Measurements from ENCODE around the gene PARM1. TPM values are rescaled to one million over a fixed set of nuclear protein-coding genes. Genes with fewer than 3 reads are reported as not detected.

PARM1 gene
- total and polyA plus RNA-seq, 2 experiments from 2014 or later = 0.14 TPM; not detected in 1

DNA sequence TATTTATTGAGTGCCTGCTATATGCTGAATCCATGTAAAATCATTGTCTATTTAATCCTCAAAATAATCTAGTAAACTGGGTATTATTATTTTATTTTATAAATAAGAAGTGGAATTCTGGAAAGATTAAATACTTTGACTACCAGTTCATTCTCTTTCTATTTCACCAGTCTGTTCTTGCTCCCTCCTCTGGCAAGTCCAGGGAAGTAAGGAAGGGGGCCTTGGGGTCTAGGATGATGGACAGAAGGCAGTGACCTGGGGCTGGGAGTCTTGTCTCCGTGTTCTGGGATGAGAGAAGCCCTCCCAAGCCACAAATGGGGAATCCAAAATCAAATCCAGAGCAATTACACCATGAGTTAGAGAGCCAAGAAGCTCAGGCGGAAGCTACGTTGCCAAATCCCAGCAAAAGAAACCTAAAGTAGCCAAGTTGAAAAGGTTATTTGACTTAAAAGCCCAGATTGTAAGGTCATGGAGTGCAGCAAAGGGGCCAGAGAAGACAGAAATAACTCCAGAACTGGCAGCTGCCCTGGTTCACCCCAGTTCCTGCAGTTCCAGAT is 28.3 kb upstream of the PARM1 start:
- Histone ChIP-seq H3K36me3 (ENCODE audit: low read depth) (no peaks in the 10 kb centered on the region), H3K9me2 (ENCODE audit: insufficient read depth) (no peaks in the 10 kb centered on the region), H3K79me2 (ENCODE audit: insufficient read depth) (no peaks in the 10 kb centered on the region), H3K27me3 (replicated peaks; ENCODE audit: insufficient read depth) (peaks cover 19% of the 10 kb centered on the region), H3K4me2 (ENCODE audit: unreplicated experiment) (no peak overlapping the region), H3K9ac (no peak overlapping the region), H3K4me1 (ENCODE audit: insufficient read depth) (no peaks in the 10 kb centered on the region), H3K4me3 (no peak overlapping the region), H3F3A (ENCODE audit: insufficient read depth) (no peaks in the 10 kb centered on the region), H2AFZ (no peak overlapping the region), H3K27ac (no peak overlapping the region), H4K20me1 (ENCODE audit: insufficient read depth) (no peaks in the 10 kb centered on the region), H3K9me3 (ENCODE audit: low read depth) (no peaks in the 10 kb centered on the region)
- no peak for TF ChIP-seq EZH2phosphoT487 (IDR thresholded peaks at IDR 0.05; ENCODE audit: insufficient read depth, low read depth)
- TF ChIP-seq EZH2 (IDR thresholded peaks at IDR 0.05; ENCODE audit: insufficient read depth, poor library complexity, severe bottlenecking) = no peak
- in situ Hi-C loops (cut with MboI) = no loop called here
- DNase-seq = no peak
- WGBS, 2 experiments (ENCODE audit: low coverage in 1 of 2, low lambda C conversion rate in 2 of 2, missing lambda C conversion rate in 2 of 2) = 1 to 3% methylated on average over 3 of the region's 3 CpGs

DNA sequence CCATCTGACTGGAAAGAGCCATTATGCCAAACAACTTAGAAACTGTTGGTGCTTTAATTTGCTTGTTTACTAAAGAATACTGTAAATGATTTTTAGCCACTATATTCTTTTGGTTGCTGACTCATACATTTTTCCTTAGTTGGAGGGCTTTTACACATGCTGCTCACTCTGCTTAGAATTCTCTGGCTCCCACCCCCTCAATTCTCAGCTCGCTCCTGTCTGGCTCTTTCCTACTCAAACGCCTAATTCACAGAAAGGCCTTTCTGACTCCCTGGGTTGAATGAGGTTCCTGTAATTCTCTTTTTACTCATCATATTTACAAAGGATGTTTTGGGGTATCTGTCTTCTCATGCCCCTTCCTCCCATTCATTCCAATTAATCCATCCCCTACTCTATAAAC is 26.1 kb upstream of the PARM1 start:
- Histone ChIP-seq H3K9ac (no peak overlapping the region), H3F3A (ENCODE audit: insufficient read depth) (no peaks in the 10 kb centered on the region), H3K9me2 (ENCODE audit: insufficient read depth) (no peaks in the 10 kb centered on the region), H4K20me1 (ENCODE audit: insufficient read depth) (no peaks in the 10 kb centered on the region), H3K27ac (no peak overlapping the region), H3K4me2 (ENCODE audit: unreplicated experiment) (no peak overlapping the region), H3K9me3 (ENCODE audit: low read depth) (no peaks in the 10 kb centered on the region), H3K36me3 (ENCODE audit: low read depth) (no peaks in the 10 kb centered on the region), H3K4me1 (ENCODE audit: insufficient read depth) (no peaks in the 10 kb centered on the region), H2AFZ (no peak overlapping the region), H3K27me3 (replicated peaks; ENCODE audit: insufficient read depth) (peaks cover 13% of the 10 kb centered on the region), H3K79me2 (ENCODE audit: insufficient read depth) (no peaks in the 10 kb centered on the region), H3K4me3 (no peak overlapping the region)
- in situ Hi-C loops (cut with MboI) = no loop called here
- DNase-seq = no peak
- 0 to 2% methylated on average over 2 of the region's 2 CpGs for WGBS, 2 experiments (ENCODE audit: low coverage in 1 of 2, low lambda C conversion rate in 2 of 2, missing lambda C conversion rate in 2 of 2)
- no peak for TF ChIP-seq EZH2phosphoT487 (IDR thresholded peaks at IDR 0.05; ENCODE audit: insufficient read depth, low read depth)
- TF ChIP-seq EZH2 (IDR thresholded peaks at IDR 0.05; ENCODE audit: insufficient read depth, poor library complexity, severe bottlenecking) = no peak

DNA sequence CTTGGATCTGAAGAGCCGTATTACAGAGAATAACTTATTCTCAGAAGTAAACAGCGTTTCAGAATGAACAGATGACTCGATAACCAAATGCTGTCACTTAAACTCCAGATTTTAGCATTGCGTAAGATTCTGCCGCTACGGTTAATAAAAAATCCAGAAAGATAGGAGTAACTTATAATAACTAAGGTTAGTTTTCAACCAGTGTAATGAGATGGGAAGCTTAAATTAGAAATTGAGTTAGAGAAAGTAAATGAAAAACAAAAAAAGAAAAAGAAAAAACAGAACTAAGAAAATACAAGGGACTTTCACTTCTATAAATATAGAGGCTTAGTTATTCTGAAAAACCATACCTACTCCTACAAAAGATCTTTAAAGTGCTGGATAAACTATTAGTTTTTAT is 13.1 kb upstream of the PARM1 start:
- Histone ChIP-seq H3K27ac (no peak overlapping the region), H3F3A (ENCODE audit: insufficient read depth) (no peaks in the 10 kb centered on the region), H3K27me3 (replicated peaks; ENCODE audit: insufficient read depth) (peaks cover 4% of the 10 kb centered on the region; the same call in 1 of the 2 replicates), H2AFZ (no peak overlapping the region), H3K4me2 (ENCODE audit: unreplicated experiment) (no peak overlapping the region), H3K4me3 (no peak overlapping the region), H4K20me1 (ENCODE audit: insufficient read depth) (no peaks in the 10 kb centered on the region), H3K79me2 (ENCODE audit: insufficient read depth) (no peaks in the 10 kb centered on the region), H3K36me3 (ENCODE audit: low read depth) (no peaks in the 10 kb centered on the region), H3K9me3 (ENCODE audit: low read depth) (no peaks in the 10 kb centered on the region), H3K9me2 (ENCODE audit: insufficient read depth) (no peaks in the 10 kb centered on the region), H3K9ac (no peak overlapping the region), H3K4me1 (ENCODE audit: insufficient read depth) (no peaks in the 10 kb centered on the region)
- TF ChIP-seq EZH2phosphoT487 (IDR thresholded peaks at IDR 0.05; ENCODE audit: insufficient read depth, low read depth) (no peak), EZH2 (IDR thresholded peaks at IDR 0.05; ENCODE audit: insufficient read depth, poor library complexity, severe bottlenecking) (no peak)
- in situ Hi-C loops (cut with MboI) = no loop called here
- 50 to 52% methylated on average over 6 of the region's 6 CpGs for WGBS, 2 experiments (ENCODE audit: low coverage in 1 of 2, low lambda C conversion rate in 2 of 2, missing lambda C conversion rate in 2 of 2)
- DNase-seq = no peak

DNA sequence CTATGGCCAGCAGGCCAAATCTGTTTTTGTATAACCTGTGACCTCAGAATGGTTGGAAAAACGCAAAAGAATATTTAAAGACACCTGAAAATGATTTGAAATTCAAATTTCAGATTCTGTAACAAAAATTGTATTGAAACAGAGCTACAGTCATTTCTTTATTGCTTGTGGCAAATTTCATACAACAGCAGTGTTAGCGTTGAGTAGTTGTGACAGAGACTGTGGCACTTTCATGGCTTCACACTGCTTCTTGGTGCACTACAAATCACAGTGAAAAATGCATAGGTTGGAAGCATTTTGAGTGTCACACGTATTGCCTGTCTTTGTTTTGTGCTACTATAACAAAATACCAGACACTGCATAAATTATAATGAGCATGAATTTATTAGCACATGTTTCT is 12.2 kb upstream of the PARM1 start:
- Histone ChIP-seq H2AFZ (no peak overlapping the region), H3K4me3 (no peak overlapping the region), H3K4me2 (ENCODE audit: unreplicated experiment) (no peak overlapping the region), H3K9me3 (ENCODE audit: low read depth) (no peaks in the 10 kb centered on the region), H3K27ac (no peak overlapping the region), H3K36me3 (ENCODE audit: low read depth) (no peaks in the 10 kb centered on the region), H3F3A (ENCODE audit: insufficient read depth) (no peaks in the 10 kb centered on the region), H4K20me1 (ENCODE audit: insufficient read depth) (no peaks in the 10 kb centered on the region), H3K27me3 (replicated peaks; ENCODE audit: insufficient read depth) (peaks cover 4% of the 10 kb centered on the region; the same call in 1 of the 2 replicates), H3K79me2 (ENCODE audit: insufficient read depth) (no peaks in the 10 kb centered on the region), H3K4me1 (ENCODE audit: insufficient read depth) (no peaks in the 10 kb centered on the region), H3K9me2 (ENCODE audit: insufficient read depth) (no peaks in the 10 kb centered on the region), H3K9ac (no peak overlapping the region)
- in situ Hi-C loops (cut with MboI) = no loop called here
- WGBS, 2 experiments (ENCODE audit: low coverage in 1 of 2, low lambda C conversion rate in 2 of 2, missing lambda C conversion rate in 2 of 2) = 13 to 16% methylated on average over 3 of the region's 3 CpGs
- no peak for DNase-seq
- TF ChIP-seq EZH2phosphoT487 (IDR thresholded peaks at IDR 0.05; ENCODE audit: insufficient read depth, low read depth) (no peak), EZH2 (IDR thresholded peaks at IDR 0.05; ENCODE audit: insufficient read depth, poor library complexity, severe bottlenecking) (no peak)

DNA sequence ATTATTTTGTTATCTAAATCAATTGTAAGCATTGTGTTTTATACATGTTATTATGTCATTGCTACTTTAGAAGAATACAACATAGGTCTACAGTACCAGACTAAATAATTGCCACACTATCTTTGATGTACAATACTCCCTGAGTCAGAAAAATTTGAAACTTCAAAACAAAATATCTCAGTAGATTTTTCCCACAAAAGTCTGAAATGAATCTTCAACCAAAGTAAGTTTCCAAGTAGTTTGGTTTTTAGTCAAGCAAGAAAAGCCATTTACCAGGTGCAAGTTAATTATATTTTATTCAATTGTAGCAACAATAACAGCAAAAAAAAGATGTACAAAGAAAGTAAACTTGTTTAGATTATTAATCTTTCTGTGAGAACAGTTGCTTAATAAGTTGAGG is 11.4 kb upstream of the PARM1 start:
- no peaks in the 10 kb centered on the region for H3K9me2 ChIP-seq (ENCODE audit: insufficient read depth)
- H3K9me3 ChIP-seq (ENCODE audit: low read depth) = no peaks in the 10 kb centered on the region
- H2AFZ ChIP-seq = no peak overlapping the region
- in situ Hi-C loops (cut with MboI) = no loop called here
- no peaks in the 10 kb centered on the region for H3F3A ChIP-seq (ENCODE audit: insufficient read depth)
- no peak overlapping the region for H3K4me2 ChIP-seq (ENCODE audit: unreplicated experiment)
- no peaks in the 10 kb centered on the region for H3K79me2 ChIP-seq (ENCODE audit: insufficient read depth)
- H3K4me3 ChIP-seq = no peak overlapping the region
- no peak overlapping the region for H3K9ac ChIP-seq
- H3K27ac ChIP-seq = no peak overlapping the region
- H4K20me1 ChIP-seq (ENCODE audit: insufficient read depth) = no peaks in the 10 kb centered on the region
- TF ChIP-seq EZH2 (IDR thresholded peaks at IDR 0.05; ENCODE audit: insufficient read depth, poor library complexity, severe bottlenecking) = no peak
- TF ChIP-seq EZH2phosphoT487 (IDR thresholded peaks at IDR 0.05; ENCODE audit: insufficient read depth, low read depth) = no peak
- peaks cover 4% of the 10 kb centered on the region; the same call in 1 of the 2 replicates for H3K27me3 ChIP-seq (replicated peaks; ENCODE audit: insufficient read depth)
- no peak for DNase-seq
- H3K4me1 ChIP-seq (ENCODE audit: insufficient read depth) = no peaks in the 10 kb centered on the region
- H3K36me3 ChIP-seq (ENCODE audit: low read depth) = no peaks in the 10 kb centered on the region
